GM18505 (cell line): ENCODE data around the gene IL15RA.
"Not testable (repeated sequence)": the region's sequence is repeated elsewhere in the genome, so short reads cannot be mapped to it uniquely, and the experiment has no call there.

Experiments used
- ATAC-seq: cut with Tn5 transposase; IDR thresholded peaks from one replicate; pipeline ENCODE4 v1.9.1; 2021; ENCODE audit not compliant: unreplicated experiment
- POLR2A ChIP-seq: IDR thresholded peaks from 4 replicates; pipeline ENCODE4 v1.6.1; 2011; ENCODE audit warnings: borderline replicate concordance; ENCODE audit not compliant: insufficient read depth, insufficient read length; ENCODE audit errors: extremely low read depth

The IL15RA gene

DNA sequence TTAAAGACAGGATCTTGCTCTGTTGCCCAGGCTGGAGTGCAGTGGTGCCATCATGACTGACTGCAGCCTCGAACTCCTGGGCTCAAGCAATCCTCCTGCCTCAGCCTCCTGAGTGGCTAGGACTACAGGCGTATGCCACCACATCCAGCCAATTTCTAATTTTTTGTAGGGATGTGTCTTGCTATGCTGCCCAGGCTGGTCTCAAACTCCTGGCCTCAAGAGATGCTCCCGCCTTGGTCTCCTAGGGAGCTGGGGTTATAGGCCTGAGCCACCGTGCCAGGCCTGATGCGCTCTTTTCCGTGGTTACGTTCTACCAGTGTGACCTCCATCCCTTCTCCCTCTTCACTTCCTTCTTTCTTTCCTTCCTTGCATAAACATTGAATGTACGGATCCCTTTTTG, 34.2 kb upstream of the IL15RA start:
- no peak for ATAC-seq
- no peak for TF ChIP-seq POLR2A

DNA sequence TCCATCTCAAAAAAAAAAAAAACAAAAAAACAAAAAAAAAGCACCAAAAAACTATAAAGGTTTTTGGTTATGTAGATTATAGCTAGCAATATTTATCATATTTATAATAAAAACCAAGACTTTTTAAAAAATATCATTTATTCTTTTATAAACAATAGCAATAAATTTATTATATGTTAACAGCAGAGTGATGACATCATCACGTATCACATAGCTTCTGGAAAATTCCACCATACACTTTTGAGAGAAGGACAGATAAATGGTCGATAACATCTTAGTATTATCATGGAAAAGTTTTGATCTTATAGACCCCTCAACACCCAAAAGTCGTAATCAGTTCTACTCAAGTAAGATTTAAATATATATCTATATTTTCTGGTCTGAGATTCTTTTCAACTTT, 33.2 kb upstream of the IL15RA start:
- ATAC-seq = no peak

DNA sequence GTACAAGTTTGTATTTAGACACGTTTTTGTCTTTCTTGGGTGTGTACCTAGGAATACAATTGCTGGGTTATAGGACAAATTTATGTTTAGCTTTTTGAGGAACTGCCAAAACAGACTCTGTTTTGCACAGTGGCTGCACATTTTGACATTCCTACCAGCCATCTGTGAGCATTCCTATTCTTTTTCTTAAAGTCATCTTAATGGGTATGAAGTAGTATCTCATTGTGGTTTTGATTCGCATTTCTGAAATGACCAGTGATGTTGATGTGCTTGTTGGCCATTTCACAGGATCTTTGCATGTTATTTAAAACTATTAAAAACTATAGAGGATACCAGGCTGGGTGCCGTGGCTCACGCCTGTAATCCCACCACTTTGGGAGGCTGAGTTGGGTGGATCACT, 32.6 kb upstream of the IL15RA start:
- no peak for ATAC-seq
- no peak for TF ChIP-seq POLR2A

More for the DNA sequence above, 33.2 kb upstream of the IL15RA start:
- no peak for TF ChIP-seq POLR2A

DNA sequence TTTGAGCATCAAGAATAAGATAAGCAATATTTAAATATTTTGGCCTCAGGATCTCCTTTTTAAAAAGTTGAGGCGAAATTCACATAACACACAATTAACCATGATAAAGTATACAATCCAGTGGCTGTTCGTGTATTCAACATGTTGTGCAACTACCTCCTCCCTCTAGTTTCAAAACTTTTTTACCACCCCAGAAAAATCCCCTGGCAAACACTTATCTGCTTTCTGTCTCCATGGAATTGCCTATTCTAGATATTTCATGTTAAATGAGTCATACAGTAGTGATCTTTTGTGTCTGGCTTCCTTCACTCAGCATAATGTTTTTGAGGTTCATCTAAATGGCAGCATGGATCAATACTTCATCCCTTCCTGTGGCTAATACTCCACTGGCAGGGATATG, 31.8 kb upstream of the IL15RA start:
- no peak for TF ChIP-seq POLR2A
- no peak for ATAC-seq

DNA sequence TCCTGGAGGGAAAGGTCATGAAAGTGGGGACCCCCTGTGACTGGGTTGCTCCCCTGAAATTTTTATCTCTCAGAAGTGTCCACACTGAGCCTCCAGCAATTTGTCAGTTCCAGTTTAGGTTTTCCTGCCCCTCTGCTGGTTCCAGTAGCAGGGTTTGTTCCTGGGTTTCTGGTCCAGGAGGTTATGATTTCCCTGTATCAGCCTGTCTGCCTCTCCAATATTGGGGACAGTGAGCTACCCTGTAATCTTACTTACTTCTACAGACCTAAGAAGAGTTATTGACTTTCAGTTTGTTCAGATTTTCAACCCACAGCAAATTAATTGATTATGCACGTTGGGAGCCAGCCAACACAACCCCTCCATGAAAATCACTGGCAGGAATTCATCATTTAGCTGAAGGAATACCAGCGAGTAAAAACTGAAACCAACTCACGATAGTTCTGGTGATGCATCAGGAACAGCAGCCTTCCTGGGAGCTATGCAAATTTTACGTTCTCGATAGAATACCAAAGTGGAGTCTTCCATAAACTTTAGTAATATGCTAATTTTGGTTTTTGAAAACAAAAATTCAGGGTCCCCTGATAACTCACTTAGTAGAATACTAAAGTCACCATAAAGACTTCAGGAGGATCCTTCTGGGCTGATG, 31.3 kb upstream of the IL15RA start:
- ATAC-seq = no peak

DNA sequence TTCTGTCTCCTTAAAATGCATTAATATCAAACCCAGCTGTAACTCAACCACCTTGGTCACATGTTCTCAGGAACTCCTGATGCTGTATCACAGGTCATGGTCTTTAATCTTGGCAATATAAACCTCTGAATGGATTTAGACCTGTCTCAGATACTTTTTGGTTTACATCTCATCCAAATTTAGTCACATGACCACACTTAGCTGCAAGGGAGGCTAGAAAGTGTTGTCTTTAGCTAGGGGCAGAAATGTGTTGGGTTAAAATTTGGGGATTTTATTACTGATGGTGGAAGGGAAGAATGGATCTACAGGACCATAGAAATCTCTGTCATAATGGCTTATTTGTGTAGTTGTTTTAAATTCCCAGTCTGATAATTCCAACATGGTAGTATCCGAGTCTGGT, 29.6 kb upstream of the IL15RA start:
- ATAC-seq = no peak
- TF ChIP-seq POLR2A = no peak

More for the DNA sequence above, 31.3 kb upstream of the IL15RA start:
- no peak for TF ChIP-seq POLR2A

DNA sequence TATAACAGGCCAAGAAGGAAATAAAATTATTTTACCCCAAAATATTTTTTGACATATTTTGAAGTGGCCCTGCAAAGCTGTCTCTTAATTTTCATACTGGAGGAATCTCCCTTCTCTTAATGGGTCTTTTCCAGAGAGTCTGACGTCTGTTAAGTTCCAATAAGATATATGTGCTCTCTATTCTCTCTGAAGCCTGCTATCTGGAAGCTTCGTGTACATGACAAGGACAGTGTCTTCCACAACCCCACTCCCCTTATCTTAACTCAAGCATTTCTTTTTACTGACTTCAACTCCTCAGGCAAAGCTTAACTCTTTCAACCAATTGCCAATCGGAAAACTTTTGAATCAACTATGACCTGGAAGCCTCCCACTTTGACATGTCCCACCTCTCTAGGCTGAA, 29.2 kb upstream of the IL15RA start:
- no peak for TF ChIP-seq POLR2A
- ATAC-seq = no peak

DNA sequence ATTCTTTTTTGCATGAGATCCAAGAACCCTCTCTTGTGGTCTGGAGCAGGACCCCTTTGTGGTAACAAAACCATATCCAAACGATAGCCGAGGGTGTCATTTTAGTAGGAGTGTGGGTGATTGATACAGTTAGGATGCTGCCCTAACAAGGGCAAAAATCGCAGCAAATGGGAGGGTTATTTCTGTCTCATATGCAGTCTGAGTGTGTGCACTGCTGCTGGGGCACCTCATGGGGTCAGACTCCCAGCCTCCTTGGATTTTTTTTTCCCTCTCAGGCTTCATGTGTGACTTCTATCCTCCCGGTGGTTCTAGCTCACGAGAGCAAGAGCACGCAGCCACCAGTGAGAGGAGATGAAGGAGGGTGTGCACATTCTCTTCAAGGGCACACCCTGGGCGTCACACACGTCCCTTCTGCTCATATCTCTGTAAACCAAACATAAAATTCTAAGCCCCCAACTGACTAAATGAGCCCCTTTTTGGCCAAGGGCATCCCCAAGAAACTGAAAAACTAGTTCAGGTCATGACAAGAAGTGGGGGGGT, 28.6 kb upstream of the IL15RA start:
- TF ChIP-seq POLR2A = no peak
- ATAC-seq = no peak

DNA sequence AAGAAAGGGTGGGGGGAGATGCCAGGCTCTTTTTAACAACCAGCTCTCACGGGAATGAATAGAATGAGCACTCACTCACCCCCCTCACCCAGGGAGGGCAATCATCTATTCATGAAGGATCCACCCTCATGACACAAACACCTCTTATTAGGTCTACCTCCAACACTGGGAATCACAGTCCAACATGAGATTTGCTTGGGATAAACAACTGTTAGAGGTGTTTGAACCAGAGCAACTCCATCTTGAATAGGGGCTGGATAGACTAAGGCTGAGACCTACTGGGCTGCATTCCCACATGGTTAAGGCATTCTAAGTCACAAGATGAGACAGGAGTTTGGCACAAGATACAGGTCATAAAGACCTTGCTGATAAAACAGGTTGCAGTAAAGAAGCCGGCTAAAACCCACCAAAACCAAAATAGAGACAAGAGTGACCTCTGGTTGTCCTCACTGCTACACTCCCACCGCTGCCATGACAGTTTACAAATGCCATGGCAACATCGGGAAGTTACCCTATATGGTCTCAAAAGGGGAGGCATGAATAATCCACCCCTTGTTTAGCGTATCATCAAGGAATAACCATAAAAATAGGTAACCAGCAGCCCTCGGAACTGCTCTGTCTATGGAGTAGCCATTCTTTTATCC, 27.9 kb upstream of the IL15RA start:
- not testable (repeated sequence) for ATAC-seq

DNA sequence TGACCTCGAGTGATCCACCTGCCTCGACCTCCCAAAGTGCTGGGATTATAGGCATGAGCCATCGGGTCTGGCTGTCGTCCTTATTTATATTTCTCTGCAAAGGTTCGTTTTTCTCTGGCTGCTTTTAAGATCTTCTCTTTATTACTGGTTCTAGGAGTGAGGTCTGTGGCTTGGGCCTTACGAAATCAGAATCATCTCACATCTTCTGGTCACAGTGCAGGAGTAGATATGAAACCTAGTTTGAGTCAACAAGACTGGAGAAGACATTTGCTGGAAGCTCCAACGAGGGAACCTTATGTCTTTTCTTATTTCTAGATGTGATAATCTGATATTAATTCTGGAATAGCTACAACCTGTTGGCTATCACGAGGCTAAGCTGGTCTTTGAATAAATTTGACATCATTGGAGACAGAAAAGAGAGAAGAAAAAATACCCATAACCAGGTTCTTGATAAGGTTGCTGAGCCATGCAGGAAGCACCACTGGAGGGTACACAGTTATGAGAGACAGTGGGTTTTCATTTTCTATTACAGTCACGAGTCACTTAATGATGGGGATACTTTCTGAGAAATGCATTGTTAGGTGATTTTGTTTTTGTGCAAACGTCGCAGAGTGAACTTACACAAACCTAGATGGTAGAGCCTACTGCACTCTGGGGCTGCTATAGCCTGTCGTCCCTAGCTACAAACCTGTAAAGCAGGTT, 25.6 kb upstream of the IL15RA start:
- no peak for ATAC-seq
- no peak for TF ChIP-seq POLR2A

DNA sequence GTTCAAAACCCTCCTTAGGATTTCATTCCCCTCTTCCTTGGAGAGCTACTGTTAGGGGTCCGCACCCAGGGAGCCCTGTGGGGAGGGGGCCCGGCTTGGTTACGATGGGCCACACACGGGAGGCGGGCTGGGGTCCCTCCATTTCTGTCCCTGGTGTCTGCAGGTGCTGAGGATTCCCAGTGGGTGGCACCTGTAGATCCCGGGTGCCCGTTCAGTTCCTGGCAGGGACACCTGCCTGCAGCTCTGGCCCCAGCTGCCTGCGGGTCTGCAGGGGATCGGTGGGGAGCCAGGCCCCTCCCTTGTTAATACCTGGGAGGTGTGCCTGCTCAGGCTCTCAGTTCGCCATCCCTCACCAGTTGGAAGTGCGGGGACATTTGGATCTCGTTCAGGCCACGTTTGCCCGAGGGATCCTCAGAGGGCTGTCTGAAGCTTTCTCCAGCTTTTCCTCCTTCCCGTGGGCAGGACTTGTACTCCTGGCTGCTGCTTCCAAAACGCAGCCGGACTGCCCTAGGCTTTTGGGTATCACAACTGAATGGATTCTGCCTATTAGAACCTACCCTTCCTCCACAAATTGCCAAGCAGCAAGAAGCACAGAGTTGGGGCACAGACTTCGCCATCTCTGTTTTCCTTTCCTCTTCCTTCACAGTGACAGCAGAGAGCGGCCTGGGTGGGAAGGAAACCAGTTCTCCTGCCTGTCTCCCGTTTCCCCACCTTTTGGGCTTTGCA, 22.3 kb upstream of the IL15RA start:
- TF ChIP-seq POLR2A = no peak
- no peak for ATAC-seq

DNA sequence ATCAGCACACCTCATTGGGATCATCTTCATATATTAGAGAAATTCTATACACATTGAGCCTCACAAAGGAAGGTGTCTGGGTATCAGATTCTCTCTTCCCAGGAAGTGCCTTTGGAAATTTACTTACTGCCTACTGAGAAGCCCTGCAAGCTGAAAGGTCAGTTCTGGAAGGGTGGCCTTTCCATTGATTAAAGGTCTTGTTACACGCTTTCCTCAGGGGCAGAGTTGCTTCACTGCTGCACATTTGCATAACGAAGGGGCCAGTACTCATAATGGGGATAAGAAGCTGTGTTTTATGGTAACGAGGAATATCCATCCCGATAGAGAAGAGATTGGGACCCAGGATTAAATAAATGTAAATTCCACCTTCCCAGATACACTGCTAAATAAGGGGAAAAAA, 19.4 kb upstream of the IL15RA start:
- ATAC-seq = no peak
- no peak for TF ChIP-seq POLR2A

DNA sequence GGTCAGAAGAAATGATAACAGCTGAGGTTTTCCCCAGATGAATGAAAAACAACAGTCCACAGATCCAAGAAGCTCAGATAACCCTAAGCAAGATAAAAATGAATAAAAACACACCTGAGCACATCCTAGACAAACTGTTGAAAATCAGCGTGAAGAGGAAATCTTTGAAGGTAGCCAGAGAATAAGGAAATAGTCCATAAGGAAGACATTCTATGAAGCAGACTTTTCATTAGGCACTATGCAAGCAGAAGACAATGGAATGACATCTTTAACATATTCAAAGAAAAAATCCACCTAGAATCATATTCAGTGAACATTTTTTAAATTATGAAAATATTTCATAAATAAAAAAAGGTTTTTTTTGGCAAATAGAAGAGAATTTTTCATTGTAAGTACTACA, 15.1 kb upstream of the IL15RA start:
- TF ChIP-seq POLR2A = no peak
- no peak for ATAC-seq
